TTC549 (cell line): ENCODE data around the gene MAP1LC3B.
"Not testable (repeated sequence)": the region's sequence is repeated elsewhere in the genome, so short reads cannot be mapped to it uniquely, and the experiment has no call there.

Experiments used
- FAIRE-seq: peaks from 2 replicates; lab custom pipeline; 2012; peaks lifted over from hg19 to GRCh38; lab: Jason Lieb, UNC

MAP1LC3B gene

DNA sequence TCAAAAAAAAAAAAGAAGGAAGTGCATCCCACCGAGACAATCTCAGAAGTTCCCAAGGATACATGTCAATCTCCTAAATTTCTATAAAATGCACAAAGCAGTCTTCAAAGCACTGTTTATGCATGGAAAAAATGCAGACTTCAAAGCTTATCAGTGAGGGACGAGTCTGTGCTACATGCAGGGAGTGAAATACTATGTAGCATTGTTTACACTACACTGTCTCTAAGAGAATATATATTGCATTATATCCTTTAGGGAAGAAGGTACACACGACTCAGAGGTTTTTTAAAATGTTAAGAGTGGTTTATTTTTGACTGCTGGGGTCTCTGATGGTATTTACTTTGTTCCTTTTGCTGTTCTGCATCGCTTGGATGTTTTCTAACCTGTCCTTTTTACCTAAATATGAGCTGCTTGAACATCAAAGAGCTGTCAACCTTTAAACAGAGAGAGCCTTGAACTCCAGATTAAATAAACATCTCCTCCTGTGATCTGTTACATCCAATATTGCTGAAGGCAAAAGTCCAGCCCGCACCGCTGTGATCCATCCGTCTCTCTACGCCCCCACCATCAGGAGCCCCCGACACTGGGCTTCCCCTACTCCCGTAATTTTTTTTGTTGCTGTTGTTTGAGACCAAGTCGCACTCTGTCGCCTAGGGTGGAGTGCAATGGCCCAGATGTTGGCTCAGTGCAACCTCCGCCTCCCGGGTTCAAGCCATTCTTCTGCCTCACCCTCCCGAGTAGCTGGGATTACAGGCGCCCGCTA lies 9.9 kb upstream of the MAP1LC3B start:
- no peak for FAIRE-seq

DNA sequence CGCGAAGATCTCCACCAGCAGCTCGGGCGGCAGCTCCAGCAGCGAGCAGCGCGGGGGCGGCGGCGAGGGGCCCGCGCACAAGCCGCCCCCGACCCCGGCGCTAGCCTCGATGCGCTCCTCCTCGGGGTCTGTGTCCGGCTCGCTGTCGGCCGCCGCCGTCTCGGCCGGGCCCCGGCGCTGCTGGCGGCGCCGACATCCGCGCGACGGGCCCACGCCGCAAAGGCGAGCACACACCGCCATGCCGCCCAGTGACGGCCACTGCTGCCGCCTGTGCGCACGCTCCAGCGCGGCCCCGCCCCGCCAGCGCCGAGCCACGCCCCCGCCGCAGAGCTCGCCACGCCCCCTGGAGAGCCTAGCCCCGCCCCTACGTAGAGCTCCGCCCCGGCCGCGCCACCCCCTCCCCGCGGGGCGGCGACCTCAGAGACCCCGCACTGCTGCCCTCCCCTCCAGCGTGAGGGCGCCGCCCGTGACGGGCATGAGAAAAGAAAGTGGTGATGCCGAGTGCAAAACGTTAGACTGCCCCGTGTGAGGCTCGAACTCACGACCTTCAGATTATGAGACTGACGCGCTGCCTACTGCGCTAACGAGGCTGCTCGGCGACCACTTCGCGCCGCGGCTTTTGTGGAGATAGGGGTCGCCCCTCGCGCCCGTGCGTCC lies 8.5 kb upstream of the MAP1LC3B start, which contains the start of gene FBXO31:
TSS of gene FBXO31 (minus strand) at position 272 of the 657 bp plus-strand sequence. CDS start at position 240, 32 bp downstream.
- no peak for FAIRE-seq

DNA sequence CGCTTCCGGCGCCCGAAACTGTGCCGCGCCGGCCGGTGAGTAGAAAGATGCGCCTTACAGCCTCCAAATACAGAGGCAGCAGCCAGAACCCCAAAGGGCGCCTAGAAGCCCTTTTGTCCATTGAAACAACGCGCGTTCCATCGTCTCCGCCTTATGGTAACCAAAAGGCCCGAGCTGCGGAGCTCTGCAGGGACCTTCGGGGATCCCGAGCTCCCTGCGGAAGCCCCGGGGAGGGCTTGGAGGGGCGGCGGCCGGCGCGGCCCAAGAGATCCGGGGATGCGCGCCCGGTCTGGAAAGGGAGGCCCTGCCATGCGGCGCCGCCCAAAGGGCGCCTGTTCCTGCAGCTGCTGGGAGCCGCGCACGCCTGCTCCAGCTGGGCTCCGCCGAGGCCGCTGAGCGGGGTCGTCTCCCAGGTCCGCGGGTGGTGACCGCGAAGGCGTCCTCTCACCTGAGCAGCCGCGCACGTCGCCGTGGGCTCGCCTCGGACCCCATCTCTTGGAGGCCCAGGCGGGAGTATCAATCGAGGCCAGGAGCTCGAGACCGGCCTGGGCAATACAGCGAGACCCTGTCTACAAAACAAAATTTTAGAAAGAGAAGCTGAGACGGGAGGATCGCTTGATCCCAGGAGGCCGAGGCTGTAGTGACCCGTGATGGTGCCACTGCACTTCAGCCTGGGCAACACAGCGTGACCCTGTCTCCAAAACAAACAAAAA lies 7.8 kb upstream of the MAP1LC3B start:
- FAIRE-seq, result no peak

DNA sequence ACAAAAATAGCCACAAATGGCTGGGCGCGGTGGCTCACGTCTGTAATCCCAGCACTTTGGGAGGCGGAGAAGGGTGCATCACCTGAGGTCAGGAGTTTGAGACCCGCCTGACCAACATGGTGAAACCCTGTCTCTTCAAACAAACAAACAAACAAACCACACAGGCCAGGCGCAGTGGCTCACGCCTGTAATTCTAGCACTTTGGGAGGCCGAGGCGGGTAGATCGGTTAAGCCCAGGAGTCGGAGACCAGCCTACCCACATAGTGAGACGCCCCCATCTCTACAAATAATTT lies 7.3 kb upstream of the MAP1LC3B start:
- not testable (repeated sequence) for FAIRE-seq

DNA sequence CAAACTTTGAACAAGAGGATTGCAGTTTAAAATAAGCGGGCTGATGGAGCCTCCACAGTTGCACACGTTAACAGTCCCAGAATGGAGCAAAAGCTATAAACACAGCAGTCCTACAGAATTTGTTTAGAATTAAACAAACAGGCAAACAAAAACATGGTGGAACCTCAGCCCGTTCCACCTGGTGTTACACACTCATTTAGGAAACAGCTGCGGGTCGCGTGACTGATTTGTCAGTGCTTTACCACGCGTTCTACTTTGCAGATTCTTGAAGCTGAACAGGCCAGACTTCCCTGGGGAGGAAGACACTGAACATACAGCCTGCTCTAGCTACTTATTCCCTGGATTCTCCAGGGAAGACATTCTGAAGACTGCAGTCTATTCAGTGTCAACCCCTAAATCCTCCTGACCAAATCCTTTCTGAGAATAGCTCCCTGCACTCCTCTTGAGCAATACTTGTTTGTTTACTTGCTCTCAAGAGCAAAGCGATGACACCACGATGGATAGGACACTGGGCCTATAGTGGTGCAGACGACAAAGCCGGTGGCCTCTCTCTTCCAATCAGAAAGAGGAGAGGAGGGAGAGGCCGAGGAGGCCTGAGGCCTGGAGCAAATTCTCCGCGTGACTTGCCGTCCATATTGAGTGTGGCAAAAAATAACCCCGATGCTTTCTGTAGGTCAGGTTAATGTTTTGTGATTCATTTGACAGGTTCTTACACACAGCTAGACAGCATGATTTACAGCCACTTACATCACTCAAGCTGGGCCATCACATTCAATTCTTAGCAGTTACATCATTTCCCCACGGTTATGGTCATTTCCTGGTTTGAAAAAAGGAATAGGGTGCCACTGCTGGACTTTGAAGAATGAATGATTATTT lies 4.0 kb upstream of the MAP1LC3B start:
- FAIRE-seq, result peak; percentile 91

DNA sequence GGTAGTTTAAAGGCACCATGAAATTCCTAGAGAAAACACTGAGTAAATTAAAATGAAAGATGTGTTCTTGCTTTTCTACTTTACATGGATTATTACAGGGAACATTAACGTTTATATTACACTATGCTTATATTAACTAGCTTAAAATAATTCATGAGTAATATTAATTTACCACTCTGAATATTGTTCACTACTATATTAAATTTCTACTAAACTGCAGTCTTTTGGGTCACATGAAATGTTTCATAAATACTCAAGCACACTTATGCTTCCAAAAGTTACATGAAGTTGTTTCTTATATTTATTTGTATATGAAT lies 3.4 kb upstream of the MAP1LC3B start:
- FAIRE-seq, result no peak

DNA sequence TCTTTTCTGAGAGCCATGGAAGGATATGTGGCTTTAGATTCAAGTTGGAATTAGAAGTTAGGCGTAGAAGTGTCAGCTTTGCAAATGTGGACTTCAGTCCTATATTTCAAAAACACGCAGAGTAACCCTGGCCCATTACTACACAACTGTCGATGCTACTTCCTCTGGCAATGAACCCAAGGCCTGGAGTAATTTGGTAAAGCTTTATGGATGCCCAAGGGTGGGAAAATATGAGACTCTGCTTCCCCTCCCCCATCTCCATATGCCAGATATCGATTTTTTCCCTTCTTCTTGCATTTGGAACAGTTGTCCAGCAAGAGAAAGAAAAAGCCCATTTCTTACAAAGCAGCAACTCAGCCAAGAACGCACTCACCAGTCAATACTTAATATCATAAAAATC lies 2.9 kb upstream of the MAP1LC3B start:
- FAIRE-seq, result no peak

DNA sequence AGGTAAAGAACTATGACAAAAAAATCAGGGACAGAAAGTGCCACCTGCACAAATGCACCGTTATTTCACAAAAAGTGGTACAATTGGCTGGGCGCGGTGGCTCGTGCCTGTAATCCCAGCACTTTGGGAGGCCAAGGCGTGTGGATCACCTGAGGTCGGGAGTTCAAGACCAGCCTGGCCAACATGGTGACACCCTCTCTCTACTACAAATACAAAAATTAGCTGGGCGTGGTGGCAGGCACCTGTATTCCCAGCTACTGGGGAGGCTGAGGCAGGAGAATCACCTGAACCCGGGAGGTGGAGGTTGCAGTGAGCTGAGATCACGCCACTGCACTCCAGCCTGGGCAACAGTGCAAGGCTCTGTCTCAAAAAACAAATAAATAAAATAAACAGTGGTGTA lies 2.2 kb upstream of the MAP1LC3B start:
- FAIRE-seq, result not testable (repeated sequence)

DNA sequence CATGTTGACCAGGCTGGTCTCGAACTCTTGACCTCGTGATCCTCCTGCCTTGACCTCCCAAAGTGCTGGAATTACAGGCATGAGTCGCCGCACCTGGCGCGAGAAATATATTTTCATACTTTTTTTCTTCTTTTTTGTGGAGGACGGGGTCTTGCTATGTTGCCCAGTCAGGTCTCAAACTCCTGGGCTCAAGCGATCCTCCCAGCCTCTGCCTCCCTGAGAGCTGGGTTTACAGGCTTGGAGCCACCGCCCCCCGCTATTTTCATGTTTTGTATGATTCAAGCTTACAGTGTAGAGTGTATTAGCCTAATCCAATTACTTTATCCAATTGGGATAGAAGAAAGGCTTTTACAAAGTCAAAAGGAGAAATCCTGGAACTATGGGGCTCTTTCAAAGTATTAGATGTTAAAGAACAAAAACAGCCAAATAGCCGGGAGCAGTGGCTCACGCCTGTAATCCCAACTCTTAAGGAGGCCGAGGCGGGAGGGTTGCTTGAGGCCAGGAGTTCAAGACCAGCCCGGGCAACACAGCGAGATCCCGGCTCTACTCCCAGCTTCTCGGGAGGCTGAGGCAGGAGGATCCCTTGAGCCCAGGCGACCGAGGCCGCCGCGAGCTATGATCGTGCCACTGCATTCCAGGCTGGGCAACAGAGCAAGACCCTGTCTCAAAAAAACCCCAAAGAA lies 1.4 kb upstream of the MAP1LC3B start:
- no peak for FAIRE-seq

DNA sequence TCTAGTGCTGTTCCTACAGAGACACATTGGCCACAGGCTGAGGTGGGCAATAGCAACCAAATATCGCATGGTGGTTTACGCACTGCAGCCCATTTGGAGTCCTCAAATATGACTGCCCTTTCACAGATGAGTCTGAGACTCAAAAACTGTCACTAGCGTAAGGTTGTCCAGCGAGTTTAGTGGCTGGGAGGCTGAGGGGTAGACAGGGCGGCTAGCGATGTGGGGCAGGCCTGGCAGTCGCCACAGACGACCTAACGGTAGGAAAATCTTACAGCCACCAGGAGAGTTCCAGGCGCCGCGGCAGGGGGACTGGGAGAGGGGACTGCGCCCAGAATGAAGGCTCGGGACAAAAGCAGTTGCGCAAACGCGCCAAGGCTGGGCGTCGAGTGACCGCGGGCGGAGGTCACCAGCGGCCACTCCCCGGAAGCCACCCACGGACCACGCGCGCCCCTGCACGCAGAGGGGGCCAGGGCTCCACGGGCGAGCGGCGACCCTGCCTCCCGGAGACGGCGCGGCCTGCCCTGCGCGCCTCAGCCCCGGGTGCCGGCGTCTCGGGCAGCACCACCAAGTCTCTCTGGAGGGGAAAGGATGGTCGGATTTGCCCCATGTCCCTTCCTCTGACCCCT lies 699 bp upstream of the MAP1LC3B start:
- FAIRE-seq, result no peak

DNA sequence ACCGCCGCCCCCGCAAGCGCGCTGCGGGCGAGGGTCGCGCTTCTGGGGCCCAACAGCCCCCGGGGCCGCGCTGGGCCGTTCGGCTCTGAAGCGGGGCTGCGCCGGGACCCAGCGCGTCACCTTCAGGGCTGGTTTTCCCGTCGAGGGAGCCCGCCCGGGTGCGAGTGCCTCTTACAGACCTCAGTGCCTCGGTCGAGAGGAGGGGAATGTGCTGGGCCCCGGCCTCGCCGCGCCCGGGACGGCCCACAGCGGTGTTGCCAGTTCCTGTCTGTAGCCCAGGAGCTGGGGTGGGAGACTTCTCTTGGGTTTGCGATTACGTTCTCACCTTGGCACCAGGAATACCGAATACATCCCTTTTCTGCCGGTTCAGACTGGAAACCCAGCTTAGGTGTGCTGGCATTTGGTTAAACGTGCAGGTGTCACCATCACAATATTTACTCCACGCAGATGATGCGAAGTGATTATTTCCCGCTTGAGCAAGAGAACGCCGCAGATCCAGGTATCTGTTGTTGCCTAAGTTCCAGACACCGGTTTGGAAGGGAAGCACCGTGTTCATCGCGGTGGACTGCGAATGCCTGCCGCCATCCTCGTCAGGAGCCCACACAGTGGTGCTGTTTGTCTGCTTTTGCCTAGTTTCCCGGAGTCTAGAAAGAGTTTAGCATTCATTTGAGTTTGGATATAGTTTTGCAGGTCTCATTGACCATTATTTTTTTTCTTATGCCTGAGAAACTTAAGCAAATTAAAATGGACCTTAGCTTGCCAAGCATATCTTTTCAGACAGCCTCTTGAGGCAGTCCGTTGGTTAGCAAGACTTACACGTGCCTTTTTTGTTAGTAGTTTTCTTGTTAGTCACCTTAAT lies 914 bp downstream of the MAP1LC3B start:
- FAIRE-seq, result no peak

DNA sequence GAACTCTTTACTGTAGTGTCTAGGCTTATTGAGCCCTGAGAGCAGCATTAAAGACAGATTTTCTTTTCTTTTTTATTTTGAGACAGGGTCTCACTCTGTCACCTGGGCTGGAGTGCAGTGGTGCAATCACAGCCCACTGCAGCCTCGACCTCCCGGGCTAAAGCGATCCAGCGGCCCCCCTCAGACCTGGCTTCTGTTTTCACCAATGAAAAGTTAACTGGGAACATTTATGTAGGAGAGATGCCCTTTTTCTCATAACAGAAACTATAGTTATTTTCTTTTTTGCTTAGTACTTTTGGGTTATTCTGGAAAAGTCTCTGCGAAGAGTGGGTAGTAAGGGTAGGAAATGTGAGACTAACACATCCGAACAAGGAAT lies 1.5 kb downstream of the MAP1LC3B start:
- FAIRE-seq, result no peak

DNA sequence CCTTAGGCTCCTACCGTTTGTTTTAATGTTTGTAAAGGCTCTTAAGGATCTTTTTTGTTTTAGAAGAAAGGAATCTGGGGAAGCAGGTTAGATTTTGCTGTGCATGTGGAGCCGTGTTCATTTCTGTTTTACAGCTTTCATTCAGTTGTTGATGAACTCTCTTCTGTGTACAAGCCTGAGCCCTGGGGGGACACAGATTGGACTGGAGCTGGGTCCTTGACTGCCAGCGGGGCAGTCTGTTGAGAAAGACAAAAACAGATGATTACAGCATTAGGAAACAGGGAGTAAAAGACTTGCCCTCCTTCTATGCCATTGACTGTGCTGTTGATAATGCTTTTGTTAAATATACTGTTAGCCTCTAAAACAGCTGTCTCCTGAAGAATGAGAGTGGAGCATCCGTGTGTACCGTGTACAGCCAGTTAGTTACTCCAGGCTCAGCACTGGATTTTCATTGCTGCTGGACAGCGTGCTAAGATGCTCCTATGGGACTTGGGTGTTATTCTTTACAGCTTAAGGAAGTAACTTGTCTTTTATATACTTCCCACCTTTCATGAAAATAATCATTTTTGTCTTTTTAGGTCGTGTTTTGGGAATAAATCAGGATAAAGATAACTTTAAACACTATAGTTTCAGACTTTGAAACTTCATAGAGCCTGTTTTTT lies 3.2 kb downstream of the MAP1LC3B start:
- no peak for FAIRE-seq

DNA sequence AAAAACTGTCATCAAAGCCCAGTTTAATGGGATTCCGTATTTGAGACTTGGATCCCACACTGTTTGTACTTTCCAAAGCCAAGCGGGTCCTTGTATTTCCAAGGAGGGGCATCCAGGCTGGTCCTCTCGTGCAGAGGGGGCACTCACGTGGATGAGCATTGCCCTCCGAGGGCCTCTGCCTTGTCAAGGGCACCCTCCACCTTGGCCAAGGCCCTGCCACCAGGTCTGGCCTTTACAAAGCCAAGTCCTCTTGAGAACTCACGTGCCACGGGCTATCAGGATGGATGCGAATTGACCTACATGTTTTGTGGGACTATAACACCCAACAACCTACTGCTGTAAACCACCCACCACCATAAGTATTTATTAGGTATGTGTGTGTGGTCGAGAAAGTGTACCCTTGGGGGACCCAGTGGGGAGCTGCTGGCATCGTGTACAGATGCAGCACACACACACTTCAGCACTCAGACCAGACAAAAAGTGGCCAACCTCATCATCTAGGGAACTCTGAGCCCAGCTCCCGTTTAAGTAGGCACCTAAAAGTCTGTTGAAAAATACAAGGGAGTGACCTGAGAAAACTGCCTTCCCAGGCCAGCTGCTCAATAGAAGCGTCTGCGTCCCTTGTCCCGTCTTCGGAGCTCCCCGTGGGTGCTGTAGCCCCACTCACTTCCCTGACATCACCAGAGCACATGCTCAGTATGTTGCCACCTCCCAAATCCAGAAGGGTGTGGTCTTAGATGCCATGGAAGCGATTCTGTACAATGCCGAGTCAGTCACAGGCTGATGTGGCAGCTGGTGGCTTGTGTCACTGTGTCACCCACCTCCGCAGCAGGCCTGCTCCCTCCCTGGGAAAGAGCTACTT lies 12.9 kb downstream of the MAP1LC3B start:
- FAIRE-seq, result no peak

DNA sequence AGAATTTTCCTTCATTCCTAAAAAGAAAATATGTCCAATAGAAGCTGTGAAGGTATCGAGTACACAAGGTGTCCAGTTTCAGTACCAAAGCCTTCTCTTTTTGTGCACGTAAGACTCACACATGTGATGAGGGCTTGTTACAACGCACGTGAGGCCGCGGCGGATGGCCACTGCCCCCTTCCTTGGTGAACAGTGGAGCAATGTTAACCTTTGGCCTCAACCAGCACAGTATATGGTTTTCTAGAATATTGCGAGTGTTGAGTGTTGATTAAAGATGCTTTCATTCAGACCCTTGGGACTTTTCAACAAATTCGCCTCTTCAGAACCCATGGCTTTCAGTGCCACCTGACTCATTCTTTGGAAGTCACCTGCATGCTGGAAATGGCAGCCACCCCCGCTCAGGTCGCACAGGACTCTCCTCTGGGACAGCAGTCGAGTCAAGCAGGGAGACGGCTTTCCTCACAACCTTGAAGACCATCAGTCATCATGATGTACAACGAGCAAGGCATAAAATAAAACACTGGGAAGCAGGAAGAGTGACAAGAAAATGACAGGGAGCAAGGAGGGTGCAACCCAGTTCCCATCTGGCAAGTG lies 14.5 kb downstream of the MAP1LC3B start:
- no peak for FAIRE-seq

DNA sequence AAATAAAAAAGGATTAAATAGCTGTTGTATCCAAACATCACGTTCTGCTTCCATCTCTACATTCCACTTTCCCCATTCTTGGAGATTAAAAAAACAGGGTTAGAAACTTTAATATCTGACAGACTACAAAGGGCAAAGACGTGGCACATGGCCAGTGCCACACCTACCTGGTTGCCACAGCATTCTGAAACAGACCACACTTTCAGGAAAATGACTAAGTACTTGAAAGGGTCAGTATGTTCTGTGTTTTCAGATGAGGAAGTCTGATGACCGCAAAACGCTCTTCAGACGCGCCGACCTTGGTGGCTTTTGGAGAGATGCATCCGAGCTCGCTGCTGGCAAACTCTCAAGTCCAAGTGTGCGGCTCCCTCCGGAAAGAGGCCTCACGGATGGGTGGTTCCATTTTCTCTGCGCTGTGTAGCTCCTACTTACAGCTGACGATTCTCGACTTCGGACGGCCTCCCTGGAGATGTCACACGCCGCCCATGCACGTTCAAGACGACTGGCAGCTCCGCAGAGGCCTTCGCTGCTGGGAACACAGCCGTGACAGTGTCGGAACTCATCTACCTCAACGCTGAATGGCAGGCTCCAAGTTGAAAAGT lies 15.5 kb downstream of the MAP1LC3B start:
- no peak for FAIRE-seq

DNA sequence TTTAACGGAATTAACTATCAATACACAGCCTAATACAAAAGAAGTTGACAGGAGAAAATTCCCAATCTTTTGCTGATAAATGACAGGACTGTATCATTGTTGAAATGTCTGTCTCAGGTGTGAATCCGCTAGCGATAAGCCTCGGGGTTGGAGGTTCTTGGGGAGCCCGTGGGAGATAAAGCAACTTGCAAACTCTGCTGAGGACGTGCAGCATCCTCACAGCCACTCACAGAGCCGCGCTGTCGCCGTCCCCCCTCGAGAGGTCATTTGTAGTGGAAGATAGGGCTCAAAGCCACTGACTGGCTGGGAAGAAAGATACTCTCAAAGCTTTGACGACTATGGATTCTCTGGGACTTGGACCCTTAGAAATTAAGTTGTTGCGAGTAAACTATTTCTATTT lies 17.0 kb downstream of the MAP1LC3B start:
- no peak for FAIRE-seq

DNA sequence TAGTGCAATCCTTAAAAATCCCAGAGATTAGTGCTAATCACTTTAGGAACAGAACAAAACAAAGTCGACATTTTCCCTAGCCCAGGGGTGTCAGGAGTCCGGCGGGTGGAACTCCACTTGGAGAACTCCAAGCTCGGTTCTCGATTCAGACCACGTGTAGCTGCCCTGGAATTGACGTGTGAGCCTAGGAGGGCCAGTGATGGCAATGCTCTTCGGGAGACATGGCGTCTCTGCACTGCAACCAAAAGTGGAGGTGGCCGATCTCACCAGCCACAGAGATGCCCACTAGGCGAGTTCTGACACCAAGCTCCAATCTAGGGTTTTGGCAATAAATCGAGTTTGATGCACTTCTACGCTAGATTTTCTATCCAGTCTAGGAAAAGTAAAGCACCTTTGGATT lies 17.6 kb downstream of the MAP1LC3B start:
- FAIRE-seq, result no peak
